A673 (cell line): Measurements from ENCODE around the gene QDPR. TPM values are rescaled to one million over a fixed set of nuclear protein-coding genes. Genes with fewer than 3 reads are reported as not detected.

Experiments used
- BruUV-seq: library from RNA; stranded (reverse); fragments of 400-500 nt; replicated peaks from 2 replicates; lab custom pipeline; 2021; lab: Mats Ljungman, UMichigan
- CTCF ChIA-PET: fragments of 300-600 bp; sonication (Branson Sonifier 250); formaldehyde crosslinking; loops from one replicate; lab custom pipeline; 2022; ENCODE audit warnings: antibody characterized with exemption; lab: Charles Lee
- POLR2A ChIA-PET: fragments of 300-600 bp; sonication (Branson Sonifier 250); formaldehyde crosslinking; loops from one replicate; lab custom pipeline; 2022; ENCODE audit warnings: antibody characterized with exemption; ENCODE audit not compliant: low non-redundant PET; lab: Charles Lee
- DNase-seq: peaks from one replicate; pipeline ENCODE4 v3.0.0-alpha.2; 2015; ENCODE audit warnings: low spot score
- H3K27ac ChIP-seq: fragments of 200-600 bp; sonication (generic); 2 replicates; pipeline ENCODE4 v1.5.1; 2016; ENCODE audit warnings: mixed run types, low read depth, mild to moderate bottlenecking, mixed read lengths, antibody characterized with exemption, low read length; ENCODE audit not compliant: poor library complexity, severe bottlenecking
- H3K27me3 ChIP-seq: fragments of 200-600 bp; sonication (generic); replicated peaks from 2 replicates; pipeline ENCODE4 v1.6.1; 2017; ENCODE audit warnings: mixed run types, low read depth, mild to moderate bottlenecking, mixed read lengths, antibody characterized with exemption, low read length; ENCODE audit not compliant: insufficient read depth, poor library complexity
- H3K36me3 ChIP-seq: fragments of 200-600 bp; sonication (generic); 2 replicates; pipeline ENCODE4 v1.6.1; 2016; ENCODE audit warnings: mixed run types, mild to moderate bottlenecking, mixed read lengths, antibody characterized with exemption, low read length; ENCODE audit not compliant: insufficient read depth, poor library complexity, severe bottlenecking
- H3K4me1 ChIP-seq: fragments of 200-600 bp; sonication (generic); 2 replicates; pipeline ENCODE4 v1.6.1; 2017; ENCODE audit warnings: mixed run types, mild to moderate bottlenecking, mixed read lengths, antibody characterized with exemption, low read length; ENCODE audit not compliant: insufficient read depth, poor library complexity, severe bottlenecking
- H3K4me3 ChIP-seq: fragments of 200-600 bp; sonication (generic); 2 replicates; pipeline ENCODE4 v1.5.1; 2016; ENCODE audit warnings: low read depth, mixed run types, mild to moderate bottlenecking, mixed read lengths, low read length; ENCODE audit not compliant: poor library complexity, severe bottlenecking
- H3K9me3 ChIP-seq: fragments of 200-600 bp; sonication (generic); 2 replicates; pipeline ENCODE4 v1.6.1; 2016; ENCODE audit warnings: mixed run types, low read depth, mild to moderate bottlenecking, mixed read lengths, antibody characterized with exemption, low read length; ENCODE audit not compliant: poor library complexity, severe bottlenecking
- CTCF ChIP-seq: fragments of 300-800, 200-600 bp; sonication (generic); conservative IDR thresholded peaks from 2 replicates; pipeline ENCODE4 v1.5.1; 2017; ENCODE audit warnings: low read depth, mild to moderate bottlenecking, antibody characterized with exemption, low read length, moderate library complexity, mixed read lengths
- EZH2 ChIP-seq: fragments of 200-600 bp; sonication (generic); IDR thresholded peaks from 2 replicates; pipeline ENCODE4 v1.6.1; 2017; ENCODE audit warnings: borderline replicate concordance, low read depth, mild to moderate bottlenecking, mixed read lengths, antibody characterized with exemption, low read length; ENCODE audit not compliant: poor library complexity, severe bottlenecking
- intact Hi-C: fragments of 100-400 bp; cut with micrococcal nuclease; formaldehyde crosslinking; loops from one replicate; pipeline ENCODE4 v1.10.0; 2022; ENCODE audit not compliant: unreplicated experiment
- total RNA-seq: library from RNA; stranded (reverse); gene quantifications from 2 replicates; pipeline ENCODE4 v1.2.3, GENCODE V29; 2021

The QDPR gene
- total RNA-seq, 1 experiment from 2014 or later = 14.7 TPM

DNA sequence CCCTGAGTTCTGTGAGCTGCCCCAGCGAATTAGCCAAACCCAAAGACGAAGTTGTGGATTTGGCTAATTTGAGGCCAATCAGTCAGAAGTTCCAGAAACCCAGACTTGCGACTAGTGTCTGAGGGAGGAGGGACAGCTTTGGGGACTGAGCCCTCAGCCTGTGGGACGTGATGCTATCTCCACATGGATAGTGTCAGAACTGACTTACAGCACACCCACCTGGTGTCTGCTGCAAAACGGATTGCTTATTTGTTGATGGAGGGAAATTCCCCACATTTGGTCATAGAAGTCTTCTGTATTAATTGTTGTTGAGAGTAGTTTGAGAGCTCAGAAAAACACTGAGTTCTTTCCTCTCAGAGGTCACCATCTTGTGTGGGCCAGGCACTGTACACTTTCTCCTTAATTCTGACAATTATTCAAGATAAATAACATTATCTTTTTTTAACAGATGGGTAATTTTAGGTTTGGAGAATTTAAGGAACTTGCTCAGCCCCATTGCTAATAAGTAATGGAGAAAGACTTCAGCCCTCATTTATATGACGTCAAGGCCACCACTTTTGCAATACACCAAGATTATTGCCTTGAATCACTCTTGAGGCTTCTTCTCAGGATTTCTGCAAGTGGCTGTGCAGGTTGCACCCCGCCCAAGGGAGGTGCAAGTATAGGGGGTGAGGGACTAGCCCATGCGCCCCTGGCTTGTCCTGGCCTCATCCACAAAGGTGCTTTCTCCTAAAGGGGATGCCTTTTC lies 19.8 kb upstream of the QDPR start:
- BruUV-seq = no TSS peak
- Histone ChIP-seq H3K4me1 (no peaks in the 10 kb centered on the region), H3K27me3 (no peaks in the 10 kb centered on the region), H3K9me3 (no peaks in the 10 kb centered on the region), H3K36me3 (no peaks in the 10 kb centered on the region), H3K27ac (no peak overlapping the region), H3K4me3 (no peak overlapping the region)
- intact Hi-C loops = no loop called here
- CTCF ChIA-PET = no interaction called here
- TF ChIP-seq CTCF = no peak
- TF ChIP-seq EZH2 = no peak
- DNase-seq = no peak
- POLR2A ChIA-PET = no interaction called here

DNA sequence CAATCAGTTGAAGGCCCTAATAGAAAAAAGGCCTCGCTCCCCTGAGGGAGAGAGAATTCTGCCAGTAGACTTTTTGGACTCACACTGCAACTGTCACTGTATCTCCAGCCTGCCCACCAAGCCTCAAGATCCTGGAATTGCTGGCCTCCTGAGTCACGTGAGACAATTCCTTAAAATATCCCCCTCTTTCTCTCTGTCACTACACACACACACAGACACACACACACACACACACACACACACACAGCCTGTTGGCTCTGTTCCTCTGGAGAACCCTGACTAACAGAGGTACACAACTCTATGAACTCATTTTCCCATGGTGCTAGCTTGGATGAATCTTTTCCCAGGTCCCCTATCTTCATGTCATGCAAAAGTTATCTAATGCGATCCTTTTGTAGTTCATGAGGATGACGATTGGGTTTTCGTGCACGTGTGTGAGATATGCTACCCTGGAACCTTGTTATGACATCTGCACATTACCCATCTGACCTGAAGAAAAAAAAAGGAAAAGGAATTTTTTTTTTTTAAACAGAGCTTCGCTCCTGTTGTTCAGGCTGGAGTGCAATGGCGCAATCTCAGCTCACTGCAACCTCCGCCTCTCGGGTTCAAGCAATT lies 16.8 kb upstream of the QDPR start:
- CTCF ChIA-PET = interaction anchor here (0.7 kb wide), 1 partner anchor 55 kb away, joined by 3 read pairs; no protein-coding TSS in a partner anchor

More for the DNA sequence above, 16.8 kb upstream of the QDPR start:
- no TSS peak for BruUV-seq
- POLR2A ChIA-PET = no interaction called here
- Histone ChIP-seq H3K27ac (no peak overlapping the region), H3K4me3 (no peak overlapping the region), H3K4me1 (no peaks in the 10 kb centered on the region), H3K9me3 (no peaks in the 10 kb centered on the region), H3K27me3 (peaks cover 3% of the 10 kb centered on the region), H3K36me3 (no peaks in the 10 kb centered on the region)
- TF ChIP-seq EZH2 = no peak
- no peak for TF ChIP-seq CTCF
- intact Hi-C loops = no loop called here
- DNase-seq = no peak
